Stimulated activated CD8-positive, alpha-beta memory T cell treated with anti-CD3 and anti-CD28 coated beads, Interleukin-12 subunit alpha, Interleukin-12 subunit beta, amount 100 ng/mL, for 1 hour (primary cell): ENCODE measurements around the gene DAP.
"Not testable (repeated sequence)": the region's sequence is repeated elsewhere in the genome, so short reads cannot be mapped to it uniquely, and the experiment has no call there.

Experiments used
- DNase-seq: peaks from one replicate; pipeline ENCODE4 v3.0.0-alpha.2; 2020; ENCODE audit warnings: low read depth

Gene DAP

DNA sequence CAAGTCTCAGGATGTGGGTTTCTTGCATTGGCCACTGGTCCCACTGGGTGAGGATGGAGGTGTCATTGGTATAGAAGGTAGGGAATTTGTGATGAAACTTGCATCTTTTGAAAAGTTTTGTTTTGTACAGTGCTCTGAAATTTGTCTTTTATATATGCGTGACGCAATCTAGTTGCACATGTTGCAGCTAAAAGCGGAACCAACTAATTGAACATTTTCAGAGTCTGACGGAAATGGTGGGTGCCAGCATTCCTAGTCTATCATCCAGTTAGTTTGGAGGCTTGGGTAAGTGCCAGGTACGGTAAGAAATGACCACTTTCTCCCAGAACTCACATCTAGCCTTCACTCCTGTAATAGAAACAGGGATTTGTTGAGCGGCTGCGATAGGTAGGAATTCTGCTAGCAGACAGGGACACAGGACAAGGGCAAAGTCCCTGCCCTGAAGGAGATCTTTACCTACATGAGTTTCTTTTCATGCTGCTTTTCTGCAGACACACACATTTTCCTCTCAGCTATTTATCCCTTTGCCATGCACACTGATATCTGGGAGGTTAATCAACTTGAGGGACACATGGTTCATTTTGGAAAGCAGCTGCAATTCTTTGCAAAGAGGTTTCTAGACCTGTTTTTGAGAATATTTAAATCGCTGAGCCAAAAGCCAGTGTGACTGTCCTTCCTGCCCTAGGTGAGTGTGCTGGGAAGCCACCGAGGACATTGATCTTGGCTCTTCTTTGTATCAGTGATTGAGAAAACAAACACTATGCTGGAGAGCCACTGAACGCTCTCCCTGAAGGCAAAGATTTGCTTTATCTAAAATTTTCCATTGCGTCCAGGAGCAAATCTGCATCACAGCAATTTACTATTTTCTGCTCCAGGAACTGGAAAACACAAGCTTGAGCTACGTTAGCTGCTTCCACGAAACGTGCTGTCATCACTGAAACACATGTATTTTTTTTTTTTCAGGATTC is 89.7 kb downstream of the DAP start:
- no peak for DNase-seq

DNA sequence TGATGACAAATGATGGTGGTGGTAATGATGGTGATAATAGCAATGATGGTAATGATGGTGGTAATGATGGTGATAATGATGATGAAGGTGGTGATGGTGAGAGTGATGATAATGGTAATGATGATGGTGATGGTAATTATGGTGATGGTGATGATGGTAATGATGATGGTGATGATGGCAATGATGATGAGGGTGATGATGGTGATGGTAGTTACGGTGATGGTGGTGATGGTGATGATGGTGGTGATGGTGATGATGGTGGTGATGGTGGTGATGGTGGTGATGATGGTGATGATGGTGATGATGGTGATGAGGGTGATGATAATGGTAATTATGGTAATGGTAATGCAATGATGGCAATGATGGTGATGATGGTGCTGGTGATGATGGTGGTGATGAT is 91.1 kb downstream of the DAP start:
- no peak for DNase-seq

DNA sequence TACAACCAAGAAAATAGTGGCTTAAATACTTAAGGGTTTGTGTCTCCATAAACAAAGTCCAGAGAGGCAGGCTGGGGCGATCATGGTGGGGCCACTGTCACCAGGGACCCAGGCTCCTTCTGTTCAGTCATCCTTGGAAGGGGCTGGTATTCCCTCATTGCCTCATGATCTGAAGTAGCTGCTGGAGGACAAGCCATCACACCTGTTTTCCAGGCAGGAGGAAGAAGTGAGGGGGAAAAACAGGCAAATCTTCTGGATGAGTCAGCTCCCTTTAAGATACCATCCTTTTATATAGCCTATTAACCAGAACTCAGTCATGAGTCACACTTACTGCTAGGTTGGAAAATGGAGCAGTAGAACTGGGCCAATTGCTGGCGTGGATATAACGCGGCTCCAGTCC is 92.3 kb downstream of the DAP start:
- DNase-seq = no peak

DNA sequence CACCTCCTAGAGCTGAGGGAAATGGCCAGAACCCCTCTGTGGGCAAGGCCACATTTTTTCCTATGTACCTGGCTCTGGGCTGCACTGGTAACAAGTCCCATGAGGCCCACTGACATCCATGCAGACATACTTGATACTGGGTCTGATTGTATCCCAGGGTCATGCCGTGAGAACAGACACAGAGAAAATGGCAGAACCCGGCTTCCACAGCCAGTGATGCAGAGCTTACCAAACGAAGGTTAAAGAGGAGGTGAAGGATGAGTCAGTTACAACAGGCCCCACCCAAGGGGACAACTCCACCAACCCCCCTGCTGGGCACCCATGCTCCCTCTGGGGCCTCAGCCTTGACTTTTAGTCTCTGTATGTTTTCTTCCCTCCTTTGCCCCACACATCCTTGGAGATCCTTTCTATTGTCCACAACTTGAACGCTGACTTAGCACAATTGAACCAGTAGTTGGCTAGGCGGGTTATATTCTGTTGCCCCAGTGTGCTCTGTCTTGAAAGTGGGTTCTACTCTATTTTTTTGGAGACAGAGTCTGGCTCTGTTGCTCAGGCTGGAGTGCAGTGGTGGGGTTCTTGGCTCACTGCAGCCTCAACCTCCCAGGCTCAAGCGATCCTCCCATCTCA is 93.5 kb downstream of the DAP start:
- no peak for DNase-seq

DNA sequence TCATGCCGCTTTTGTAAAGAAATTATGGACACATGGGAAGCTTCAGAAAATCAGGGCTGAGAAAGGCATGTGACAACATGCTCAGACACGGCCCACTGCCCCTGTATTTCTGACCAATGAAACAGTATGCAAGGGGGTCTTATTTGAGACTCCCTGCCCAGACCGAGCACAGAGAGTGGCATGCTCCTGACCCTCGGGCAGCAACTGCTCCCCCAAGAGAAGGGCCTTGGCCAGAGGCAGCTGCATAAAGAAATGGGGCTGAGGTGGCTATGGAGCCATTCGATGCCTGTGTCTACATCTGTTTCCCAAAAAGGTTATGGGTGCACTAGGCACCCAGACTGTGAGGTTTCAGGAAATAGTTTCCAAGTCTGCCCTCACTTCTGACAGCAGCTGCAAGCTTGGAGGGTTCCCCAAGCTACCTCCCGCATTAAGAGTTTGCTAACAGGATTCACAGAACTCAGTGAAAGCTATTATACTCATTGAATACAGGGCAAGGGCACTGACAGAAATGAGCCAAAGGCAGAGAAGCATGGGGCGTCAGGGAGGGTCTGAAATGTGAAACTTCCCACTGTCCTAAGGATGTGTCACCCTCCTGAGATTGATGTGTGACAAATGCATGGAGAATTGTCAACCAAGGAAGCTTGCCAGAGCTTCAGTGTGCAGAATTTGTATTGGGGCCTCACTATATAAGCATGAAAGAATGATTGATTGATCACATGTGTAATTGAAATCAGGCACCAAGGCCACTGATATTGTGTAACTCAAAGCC is 94.3 kb downstream of the DAP start:
- DNase-seq = no peak

DNA sequence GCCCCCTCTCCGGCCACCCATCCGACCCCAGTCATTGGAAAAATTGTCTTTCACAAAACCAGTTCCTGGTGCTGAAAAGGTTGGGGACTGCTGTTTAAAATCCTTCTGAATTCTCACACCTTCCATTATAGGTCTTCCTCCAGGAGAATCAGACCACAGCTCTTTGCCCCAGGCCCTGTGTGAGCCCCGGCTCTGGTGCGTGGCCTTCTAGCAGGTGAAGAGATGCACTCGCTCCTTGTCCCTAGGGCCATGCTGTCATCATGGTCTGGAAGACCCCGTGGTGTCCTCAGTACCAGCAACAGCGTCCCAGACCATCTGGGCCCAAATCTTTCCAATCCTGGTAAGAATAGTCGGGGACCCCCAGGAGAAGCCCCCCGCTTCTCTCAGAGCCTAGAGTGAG is 95.2 kb downstream of the DAP start:
- DNase-seq = no peak

DNA sequence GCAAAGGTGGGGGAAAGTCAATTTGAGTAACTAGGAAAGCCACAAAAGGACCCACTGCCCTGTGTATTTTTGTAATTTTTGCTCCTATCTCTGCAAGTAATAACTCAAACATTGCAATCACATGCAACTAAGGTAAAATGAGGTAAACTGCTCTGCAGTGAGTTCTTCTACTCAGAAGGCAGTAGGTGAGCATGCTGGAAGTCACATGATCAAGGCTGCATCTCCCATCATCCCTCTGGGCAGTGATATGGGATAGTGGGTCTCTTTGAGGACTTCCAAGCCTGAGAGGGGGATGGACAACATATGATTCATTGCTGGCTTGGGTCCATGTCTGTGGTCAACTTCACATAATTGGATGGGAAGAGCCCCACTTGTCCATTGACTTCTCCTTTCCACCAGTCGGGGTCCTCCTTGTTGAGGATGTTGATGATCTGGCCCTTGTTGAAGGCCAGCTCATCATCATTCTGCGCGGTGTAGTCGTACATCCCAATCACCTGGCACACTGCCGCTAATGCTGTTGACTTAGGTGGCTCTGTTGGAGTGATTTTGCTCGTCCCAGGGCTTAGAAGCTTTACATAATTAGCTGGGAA is 96.8 kb downstream of the DAP start:
- not testable (repeated sequence) for DNase-seq

DNA sequence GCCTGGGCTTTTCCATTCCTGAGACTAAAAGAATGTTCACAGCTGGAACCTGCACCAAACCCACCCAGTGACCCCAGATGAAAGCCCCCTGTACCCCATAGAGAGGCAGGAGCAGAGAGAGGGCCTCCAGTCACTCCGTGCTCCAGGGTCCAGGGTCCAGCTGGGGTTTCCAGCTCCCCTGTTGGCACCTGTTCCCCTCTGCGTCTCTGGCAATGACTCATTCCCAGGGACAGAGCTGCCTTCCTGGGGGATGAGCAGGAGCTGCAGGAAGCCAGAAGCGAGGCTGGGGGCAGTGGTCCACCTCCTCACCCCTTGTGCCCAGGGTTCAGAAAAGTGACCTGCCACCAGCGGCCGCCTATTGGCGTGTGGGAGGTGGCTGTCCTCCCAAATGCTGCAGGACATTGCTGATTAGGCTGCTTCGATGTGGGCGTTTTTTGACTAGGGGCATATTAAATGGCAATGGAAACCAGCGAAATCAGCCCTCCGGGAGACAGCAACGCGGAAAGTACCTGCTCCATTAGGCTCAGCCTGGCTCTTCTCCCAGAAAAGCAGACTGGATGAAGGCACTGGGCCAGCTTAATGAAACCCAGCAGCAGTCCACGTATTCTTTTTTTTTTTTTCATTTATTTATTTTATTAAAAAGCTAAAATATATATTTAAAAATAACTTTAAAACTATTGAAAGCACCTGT is 97.4 kb downstream of the DAP start:
- no peak for DNase-seq

DNA sequence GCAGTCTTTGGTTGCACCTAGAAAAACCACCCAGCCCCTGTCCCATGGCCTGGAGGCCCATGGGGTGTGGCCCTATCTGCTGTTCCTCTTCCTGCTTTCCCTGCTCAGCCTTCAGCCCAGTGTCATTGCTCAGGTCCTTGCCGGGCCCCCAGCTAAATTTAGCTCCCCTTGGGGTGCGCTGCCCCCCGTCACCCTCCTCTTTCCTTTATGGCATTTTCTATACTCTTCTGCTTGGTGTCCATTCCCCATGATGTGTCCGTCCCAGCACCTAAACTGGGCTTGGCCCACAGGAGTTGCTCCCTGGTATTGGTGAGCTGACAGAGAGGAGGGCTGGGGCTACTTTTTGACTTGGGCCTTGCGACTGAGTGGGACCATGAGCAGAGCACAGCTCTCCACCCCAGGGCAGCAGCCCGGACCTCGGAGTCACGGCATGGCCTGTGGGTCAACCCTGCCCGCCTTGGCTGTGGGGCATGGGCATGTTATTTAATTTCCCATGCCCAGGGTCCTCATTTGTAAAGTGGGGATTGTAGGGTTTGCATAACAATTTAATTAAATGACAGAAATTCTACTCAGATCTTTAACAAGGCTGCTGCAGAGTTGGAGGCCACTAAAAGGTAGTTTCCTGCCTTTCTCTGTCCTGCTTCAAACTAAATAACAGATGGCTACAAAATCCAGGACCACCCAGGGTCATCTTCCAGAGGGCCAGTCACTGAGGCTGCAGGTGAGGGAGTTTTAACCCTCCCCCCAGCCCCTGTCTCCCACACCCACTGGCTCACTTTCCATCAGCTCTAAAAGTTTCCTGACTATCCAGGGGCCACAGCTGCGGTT is 98.2 kb downstream of the DAP start:
- no peak for DNase-seq

DNA sequence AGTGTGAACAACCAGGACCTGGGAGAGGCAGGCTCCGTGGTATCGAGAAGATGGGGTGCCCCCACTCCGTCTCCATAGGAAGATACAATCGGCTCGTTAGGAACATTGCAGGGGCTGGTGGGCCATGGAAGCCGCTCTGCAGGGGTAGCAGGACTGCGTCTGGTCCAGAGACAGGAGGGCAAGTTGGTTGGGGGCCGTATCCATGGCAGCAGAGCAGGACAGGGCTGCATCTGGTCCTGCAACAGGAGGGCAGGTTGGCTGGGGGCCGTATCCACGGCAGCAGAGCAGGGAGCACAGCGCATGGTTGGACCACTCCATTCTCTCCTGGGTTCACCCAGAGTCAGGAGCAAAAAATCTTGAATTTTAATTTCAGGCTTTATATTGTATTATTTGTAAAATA is 99.0 kb downstream of the DAP start:
- no peak for DNase-seq

DNA sequence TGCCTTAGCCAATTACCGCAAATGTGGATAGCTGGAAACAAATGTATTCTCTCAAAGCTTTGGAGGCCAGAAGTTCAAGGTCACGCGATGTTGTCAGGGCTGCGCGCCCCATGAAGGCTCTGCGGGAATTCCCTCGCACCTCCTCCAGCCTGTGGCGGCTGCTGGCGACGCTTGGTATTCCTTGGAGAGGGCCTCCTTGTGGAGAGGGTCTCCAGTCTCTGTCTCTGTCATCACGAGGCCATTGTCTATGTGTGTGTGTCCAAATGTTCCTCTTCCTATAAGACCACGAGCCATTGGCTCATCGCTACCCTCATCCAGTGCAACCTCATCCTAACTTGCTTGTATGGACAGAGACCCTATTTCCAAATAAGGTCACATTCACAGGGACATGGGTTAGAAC is 99.6 kb downstream of the DAP start:
- no peak for DNase-seq

DNA sequence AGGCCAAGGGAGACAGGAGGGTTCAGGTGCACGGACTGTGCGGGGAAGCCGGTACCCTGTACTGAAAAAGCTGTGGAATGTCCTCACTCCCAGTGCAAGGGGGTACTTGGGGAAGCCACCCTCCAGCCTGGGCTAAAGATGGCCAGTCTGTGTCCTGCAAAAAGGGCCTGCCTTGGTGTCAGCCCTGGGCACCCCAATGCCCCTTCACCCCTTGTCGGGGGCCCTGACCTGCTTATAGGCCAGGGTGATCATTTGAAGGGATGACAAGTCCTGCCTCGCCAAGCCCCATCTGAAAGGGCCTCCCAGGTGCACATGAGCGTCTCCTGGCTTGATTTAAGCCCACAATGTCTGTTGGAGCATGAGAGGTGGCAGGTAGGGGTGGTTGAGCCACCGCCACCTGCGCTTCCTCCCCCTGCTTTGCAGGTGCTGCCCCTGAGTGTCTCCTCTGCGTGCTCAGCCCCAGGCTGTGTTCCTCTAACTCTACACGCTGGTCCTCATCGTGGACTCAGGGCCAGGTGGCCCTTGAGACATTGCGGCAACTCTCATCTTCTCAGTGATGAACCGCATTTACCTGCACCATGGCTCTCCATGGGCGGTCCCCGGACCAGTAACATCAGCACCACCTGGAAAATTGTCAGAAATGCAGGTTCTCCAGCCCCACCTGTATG is 100.2 kb downstream of the DAP start:
- DNase-seq = no peak

DNA sequence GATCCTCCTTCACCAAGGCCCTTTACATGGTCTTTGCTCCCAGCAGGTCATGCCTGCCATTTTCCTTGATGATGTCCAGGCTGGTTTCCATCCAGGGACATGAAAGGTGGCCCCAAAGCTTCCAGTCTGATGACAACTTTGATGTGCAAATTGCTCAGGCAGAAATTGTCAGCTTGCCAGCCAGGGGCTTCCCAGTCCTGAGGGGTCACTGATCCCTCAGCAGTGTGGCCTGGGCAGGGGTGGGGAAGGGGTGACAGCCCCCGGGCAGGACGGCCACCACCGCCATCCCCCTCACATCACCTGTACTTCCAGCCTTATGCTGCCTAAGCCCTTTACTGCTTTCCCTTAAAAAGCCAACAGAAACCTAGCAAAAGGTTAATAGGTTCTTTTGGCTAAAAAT is 100.9 kb downstream of the DAP start:
- DNase-seq = no peak

DNA sequence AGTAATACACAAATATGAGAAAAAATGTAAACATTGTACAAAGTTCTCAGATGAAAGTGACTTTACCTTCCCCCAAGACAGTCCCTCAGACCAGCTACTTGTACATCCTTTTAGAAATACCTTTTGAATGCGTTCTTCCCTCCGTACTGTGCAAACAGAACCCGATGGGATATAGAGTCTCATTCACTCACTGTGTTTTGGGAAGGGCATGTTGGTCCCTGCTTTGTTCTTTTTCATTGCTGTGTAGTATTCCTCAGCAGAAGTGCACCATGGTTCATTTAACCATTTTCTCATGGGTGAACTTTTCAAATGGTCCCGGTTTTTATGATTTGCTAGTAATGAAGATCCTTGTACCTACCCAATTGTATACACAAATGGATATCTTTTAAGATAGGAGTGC is 102.8 kb downstream of the DAP start:
- DNase-seq = no peak

DNA sequence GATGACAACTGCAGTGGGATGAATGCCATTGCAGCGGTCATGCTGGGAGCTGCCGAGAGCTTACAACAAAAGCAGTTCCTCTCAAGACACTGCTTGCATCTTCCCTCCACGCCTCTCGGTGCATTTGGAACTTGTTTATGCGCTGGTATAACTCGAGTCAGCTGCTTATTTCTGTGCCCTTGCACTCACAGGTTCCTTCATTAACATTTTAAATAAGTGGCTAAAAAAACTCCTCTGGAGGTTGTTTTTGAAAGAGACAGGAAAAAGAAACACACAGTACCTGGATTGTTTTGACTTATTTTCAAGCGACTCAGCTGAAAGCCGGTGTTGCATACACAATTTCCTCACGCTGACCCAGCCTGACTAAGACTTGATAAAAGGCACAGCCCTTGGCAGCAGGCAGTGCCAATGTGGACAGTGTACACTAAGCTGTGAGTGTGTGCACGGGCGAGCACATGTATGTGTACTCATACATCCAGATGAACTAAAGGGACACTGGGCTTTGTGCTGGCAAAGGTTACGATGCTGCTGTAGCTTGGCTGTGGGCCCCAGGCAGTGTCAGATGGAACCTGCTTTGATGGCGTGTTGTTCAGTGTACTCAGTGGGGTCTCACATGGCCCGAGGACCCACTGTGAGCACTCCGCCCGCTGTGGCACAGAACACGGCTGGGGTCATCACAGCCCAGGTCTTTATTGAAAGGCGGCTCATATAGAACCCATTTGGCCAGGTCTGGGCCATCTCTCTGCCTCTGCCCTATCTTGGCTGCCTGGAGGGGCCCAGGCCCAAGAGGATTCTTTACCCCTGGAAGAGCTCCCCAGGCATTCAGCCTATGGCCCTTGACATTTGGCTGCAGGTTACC is 104.8 kb downstream of the DAP start:
- DNase-seq = no peak

DNA sequence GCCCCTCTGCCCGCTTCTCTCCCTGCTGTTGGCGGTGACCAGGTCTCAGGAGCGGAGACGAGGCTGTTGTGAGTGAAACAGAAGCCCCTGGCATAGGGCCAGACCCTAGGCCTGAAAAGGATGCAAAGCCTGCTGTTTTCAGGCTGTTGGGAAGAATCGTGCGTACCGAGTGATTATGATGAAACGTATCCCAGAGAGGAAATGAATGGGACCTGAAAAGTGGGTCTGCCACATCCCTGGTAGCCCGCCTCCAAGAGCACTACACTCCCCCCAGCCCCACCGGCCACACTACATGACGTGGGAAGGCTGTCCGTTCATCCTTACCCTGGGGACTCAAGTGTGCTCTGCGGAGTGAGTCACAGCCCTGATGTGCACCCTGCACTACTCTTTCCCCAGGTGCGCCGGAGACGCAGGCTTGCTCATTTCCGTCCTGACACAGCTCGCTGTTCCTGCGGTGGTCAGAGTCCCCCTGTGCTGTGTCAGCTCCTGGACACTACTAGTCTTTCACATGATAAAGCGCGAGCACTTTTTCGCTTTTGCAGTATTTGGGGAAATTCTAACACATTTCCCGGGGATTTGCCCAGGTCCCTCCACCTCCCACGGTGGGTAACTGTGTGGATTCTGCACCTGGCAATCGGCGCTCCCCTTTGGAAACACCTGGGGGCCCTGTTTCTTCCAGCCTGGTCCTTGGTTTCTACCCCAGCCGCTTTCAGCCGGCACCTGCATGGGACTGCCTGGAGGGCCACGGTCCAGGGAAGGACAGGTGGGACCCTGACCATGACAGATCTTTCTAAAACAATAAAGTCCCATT is 105.7 kb downstream of the DAP start:
- no peak for DNase-seq

DNA sequence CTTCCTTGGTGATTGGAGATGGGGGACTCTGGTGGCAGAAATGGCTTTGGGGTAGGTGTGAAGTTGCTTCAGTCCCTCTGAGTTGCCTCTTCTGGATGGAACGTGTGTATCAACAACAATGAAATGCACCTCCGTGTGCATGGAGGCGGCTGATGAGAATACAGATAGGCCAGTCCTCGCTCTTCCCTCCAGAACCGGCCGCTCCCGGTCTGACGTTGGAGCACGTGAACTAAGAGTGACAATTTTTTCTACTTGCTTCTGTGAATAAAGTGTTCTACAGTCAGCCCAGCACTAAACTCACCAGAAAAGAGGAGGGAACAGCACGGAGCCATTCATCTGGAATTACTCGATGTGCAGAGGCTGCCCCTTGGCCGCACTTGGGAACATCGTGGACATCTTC is 106.5 kb downstream of the DAP start:
- no peak for DNase-seq

DNA sequence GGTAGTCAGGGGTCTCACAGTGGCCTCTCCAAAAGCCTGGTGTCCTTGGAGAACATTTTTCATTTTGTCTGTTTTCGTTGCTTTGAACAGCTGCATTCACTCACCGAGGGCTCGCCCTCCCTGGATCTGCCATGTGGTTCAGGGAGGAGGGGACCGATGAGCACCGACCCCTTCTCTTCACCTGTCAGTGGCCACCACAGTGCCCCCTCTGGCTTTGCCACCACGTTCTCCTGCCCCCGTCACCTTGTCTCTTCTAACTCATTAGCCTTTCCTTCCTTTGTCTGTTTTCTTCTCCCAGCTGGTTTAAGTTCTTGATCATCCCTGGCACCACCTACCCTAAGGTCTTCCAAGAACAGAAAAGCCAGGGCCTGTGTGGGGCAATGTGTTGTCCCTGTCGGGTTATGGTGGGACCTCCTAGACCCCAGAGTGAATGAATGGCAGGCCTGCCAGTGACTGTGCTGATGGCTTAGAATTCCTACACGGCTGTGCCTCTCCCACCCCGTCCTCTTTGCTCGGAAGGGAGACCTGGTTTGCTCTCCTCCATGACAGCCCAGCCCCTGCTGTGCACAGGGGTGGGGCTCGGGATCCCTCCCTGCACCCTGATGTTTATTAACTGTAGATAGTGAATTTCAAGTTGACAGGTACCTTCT is 107.2 kb downstream of the DAP start:
- no peak for DNase-seq
